NCI-H446 treated with DMSO at 0.1 percent for 48 hours (cell line): ENCODE results near the gene MKLN1.

Experiments used
- DNase-seq: peaks from one replicate; lab custom pipeline; 2025; lab: John Stamatoyannopoulos, UW

MKLN1 gene

GRCh38 chr7:131466735-131467365 is 139.2 kb downstream of the MKLN1 start:
- no peak for DNase-seq

DNA sequence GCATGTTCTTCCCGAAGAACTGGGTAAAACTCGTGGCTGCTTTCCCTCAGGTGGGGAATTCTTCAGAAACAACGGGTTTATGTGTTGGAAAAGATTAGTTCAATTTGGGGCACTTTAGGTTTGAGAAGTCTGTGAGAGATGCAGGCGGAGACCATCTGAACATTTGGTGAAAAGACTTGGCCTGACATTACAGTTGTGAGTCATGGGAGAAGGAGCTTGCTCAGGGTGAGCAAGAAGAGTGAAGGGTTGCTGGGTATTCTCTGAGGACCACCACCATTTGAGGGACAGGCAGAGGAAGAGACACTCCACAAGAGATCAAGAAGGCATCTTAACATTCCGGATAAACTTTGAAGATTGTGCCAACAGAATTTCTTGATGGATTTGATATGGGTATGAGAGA is 140.1 kb downstream of the MKLN1 start:
- no peak for DNase-seq

- no peak for DNase-seq
Observed at GRCh38 chr7:131471250-131472004, 143.8 kb downstream of the MKLN1 start.

GRCh38 chr7:131476740-131477139 is 149.1 kb downstream of the MKLN1 start:
- DNase-seq, result no peak

GRCh38 chr7:131480384-131481315 is 153.0 kb downstream of the MKLN1 start:
- no peak for DNase-seq

DNA sequence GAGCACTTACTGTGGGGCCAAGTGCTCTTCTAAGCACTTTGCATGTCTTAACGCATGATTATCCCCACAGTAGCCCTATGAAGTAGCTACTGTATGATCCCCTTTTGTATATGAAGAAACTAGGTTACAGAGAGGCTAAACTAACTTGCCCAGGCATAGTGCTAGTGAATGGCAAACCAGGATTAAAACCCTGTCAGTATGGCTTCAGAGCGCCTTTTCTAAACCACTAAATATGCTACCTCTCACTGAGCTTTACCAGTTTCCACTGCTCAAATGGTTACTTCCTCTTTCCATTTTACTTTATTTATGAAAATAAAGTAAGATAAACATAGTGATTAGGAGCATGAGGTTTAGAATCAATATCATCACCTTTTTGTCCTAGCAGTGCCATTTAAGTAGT is 155.1 kb downstream of the MKLN1 start:
- no peak for DNase-seq

DNA sequence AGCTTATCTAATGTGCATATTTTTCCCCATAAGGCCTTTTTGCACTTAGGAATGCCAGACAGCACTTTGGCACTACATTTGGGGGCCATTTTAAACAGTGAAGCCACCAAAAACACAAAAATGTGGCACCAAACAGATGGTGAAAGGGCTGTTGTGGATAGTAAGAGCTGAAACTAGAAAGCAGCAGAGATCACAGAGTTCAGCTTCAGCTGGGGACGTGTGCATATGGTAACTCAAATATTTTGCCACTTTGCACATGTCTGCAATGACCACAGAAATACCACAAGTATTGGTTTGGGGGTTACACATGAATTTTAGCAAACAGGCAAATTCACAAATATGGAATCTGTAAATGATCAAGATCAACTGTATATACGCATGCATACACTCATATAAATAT is 155.9 kb downstream of the MKLN1 start:
- no peak for DNase-seq

GRCh38 chr7:131486346-131486745 is 158.7 kb downstream of the MKLN1 start:
- DNase-seq, result no peak

- DNase-seq, result no peak
Observed at GRCh38 chr7:131487217-131487616, 159.5 kb downstream of the MKLN1 start.

- DNase-seq, result no peak
Observed at GRCh38 chr7:131488361-131488760, 160.7 kb downstream of the MKLN1 start.

GRCh38 chr7:131489196-131489595 is 161.5 kb downstream of the MKLN1 start:
- DNase-seq, result no peak

DNA sequence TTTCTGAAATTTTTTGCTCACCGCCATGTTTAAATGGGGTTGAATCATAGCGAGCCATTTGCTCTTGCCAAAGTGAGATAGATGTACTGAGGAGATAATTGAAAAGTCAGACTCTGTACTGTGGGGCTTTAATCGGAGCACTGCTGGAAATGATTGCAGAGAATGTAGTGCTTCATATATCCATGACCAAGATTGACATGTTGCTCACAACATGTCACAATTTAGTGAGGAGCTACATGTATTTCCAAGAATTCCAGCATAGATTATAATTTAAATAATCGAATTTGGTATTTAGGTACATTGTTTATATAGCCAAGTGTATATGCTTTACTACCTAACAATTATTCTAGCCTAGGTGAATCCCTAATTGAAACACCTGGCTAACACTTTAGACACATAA is 162.2 kb downstream of the MKLN1 start:
- no peak for DNase-seq

DNA sequence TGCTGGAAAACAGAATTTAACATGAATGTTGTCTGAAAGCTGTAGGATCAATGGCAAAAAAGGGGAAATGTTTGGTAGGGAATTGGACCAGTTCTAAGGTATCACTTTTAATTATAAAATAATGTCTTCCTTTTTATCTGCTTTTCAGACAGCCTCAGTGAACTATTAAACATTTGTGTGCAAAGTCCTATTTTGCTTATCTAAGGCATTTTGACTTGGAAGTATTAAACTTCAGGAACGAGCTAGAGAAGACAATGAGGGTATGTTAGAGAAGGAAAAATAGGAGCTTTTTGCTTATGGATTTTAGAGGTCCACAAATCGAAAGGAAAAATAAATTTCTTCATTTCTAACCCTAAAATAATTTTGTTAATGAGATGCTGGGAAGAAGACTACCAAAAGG is 165.4 kb downstream of the MKLN1 start:
- no peak for DNase-seq

DNA sequence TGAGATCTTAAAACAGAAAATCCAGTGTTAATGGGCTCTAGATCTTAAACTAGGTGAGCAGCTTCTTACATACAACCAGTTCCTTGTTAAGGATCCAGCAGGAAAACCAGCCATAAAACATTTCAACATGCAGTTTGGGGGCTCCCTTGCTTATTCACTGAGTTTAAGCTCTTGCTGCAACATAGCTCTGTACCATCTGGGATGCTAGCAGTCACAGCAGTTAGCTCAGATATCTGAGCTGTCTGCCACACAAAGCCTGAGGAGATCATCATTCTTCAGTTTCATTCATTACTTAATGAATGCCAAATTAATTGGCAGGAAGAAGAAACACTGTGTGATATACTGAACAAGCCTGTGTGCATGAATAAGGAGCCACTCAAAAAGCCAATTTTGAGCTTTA is 165.9 kb downstream of the MKLN1 start:
- DNase-seq, result no peak

DNA sequence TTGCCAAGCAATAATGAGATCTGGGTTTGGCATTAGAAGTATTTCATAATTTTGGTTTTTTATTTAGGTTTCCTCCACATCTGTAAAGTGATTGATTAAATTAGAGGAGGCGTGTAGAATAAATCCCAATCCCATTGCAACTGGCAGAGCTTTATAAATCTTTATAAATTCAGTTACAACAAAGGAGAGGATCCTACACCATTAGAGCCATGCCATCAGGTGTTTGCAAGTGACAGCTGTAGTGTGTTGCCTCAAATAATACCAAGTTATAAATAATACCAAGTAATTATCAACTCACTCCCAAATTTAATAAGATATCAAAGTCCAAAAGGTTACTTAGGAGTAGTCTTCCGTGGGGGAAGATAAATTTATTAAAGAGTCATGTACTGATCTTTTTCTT is 166.5 kb downstream of the MKLN1 start:
- DNase-seq, result no peak

- DNase-seq, result no peak
Observed at GRCh38 chr7:131495669-131496498, 168.2 kb downstream of the MKLN1 start.

GRCh38 chr7:131497454-131497853 is 169.8 kb downstream of the MKLN1 start:
- DNase-seq, result no peak

DNA sequence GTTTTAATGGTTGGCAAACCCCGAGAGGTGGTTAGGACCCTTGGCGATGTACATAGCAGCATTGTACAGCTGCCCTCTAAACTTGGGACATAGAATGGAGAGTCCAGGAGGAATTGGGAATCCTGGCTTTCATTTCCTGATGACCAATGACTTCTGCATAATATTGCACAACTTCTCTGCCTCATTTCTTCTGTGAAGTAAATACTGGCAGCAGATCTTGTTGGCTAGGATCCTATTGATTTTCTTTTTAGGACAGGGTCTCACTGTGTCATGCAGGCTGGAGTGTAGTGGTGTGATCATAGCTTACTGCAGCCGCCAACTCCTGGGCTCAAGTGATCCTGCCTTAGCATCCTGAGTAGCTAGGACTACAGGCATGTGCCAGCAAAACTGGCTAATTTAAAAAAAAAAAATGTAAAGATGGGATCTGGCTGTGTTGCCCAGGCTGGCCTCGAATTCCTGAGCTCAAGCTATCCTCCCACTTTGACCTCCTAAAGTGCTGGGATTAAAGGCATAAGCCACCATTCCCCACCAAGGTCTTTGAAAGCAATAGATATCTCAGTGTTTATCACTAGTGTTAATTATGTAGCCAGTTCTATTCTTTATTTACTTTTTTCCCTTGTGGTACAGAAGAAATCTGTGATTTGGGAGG is 170.7 kb downstream of the MKLN1 start:
- no peak for DNase-seq

- DNase-seq, result no peak
Observed at GRCh38 chr7:131499801-131500200, 172.1 kb downstream of the MKLN1 start.

GRCh38 chr7:131500357-131500756 is 172.7 kb downstream of the MKLN1 start:
- DNase-seq, result no peak

- no peak for DNase-seq
Observed at GRCh38 chr7:131501422-131501821, 173.7 kb downstream of the MKLN1 start.
